Panc1 (cell line): ENCODE results near the gene RICTOR. TPM values are rescaled to one million over a fixed set of nuclear protein-coding genes. Genes with fewer than 3 reads are reported as not detected.

Experiments
- ATAC-seq: fragments of 200-7000 bp; cut with Tn5 transposase; 2 replicates; pipeline ENCODE4 v1.9.1; 2020; ENCODE audit warnings: mild to moderate bottlenecking, moderate library complexity
- BruUV-seq: library from RNA; stranded (reverse); fragments of 400-500 nt; replicated peaks from 2 replicates; lab custom pipeline; 2021; lab: Mats Ljungman, UMichigan
- CTCF ChIA-PET: fragments of 300-600 bp; sonication (Branson Sonifier 250); formaldehyde crosslinking; loops from one replicate; lab custom pipeline; 2022; ENCODE audit warnings: antibody characterized with exemption; lab: Charles Lee
- POLR2A ChIA-PET: fragments of 300-600 bp; sonication (Branson Sonifier 250); formaldehyde crosslinking; loops from one replicate; lab custom pipeline; 2022; ENCODE audit warnings: antibody characterized with exemption; lab: Charles Lee
- DNase-seq: peaks from one replicate; pipeline ENCODE4 v3.0.0-alpha.2; 2010; ENCODE audit warnings: low read depth, low spot score
- H3K27ac ChIP-seq: 2 replicates; pipeline ENCODE4 v1.5.1; 2011; ENCODE audit warnings: mild to moderate bottlenecking, low read length, inconsistent platforms
- H3K27me3 ChIP-seq: fragments of 200-500 bp; sonication (Bioruptor generic); 2 replicates; pipeline ENCODE4 v1.6.0; 2014; ENCODE audit warnings: low read length, inconsistent platforms; ENCODE audit not compliant: control insufficient read depth, insufficient read depth
- H3K36me3 ChIP-seq: fragments of 200-500 bp; sonication (Bioruptor generic); 2 replicates; pipeline ENCODE4 v1.5.1; 2014; ENCODE audit warnings: inconsistent platforms, mild to moderate bottlenecking, low read length, moderate library complexity; ENCODE audit not compliant: control insufficient read depth, insufficient read depth
- H3K4me1 ChIP-seq: 2 replicates; pipeline ENCODE4 v1.5.1; 2011; ENCODE audit warnings: inconsistent platforms, mild to moderate bottlenecking, low read length, moderate library complexity; ENCODE audit not compliant: control insufficient read depth, insufficient read depth
- H3K4me3 ChIP-seq, 2 experiments: 2 replicates each; pipeline ENCODE4 v1.5.1; 2011 to 2012; ENCODE audit warnings: low read depth in 2 of 2, low read length in 2 of 2, mild to moderate bottlenecking in 2 of 2, inconsistent platforms in 1 of 2, moderate library complexity in 1 of 2
- H3K9me3 ChIP-seq: fragments of 200-500 bp; sonication (Bioruptor generic); 2 replicates; pipeline ENCODE4 v1.5.1; 2014; ENCODE audit warnings: low read depth, mild to moderate bottlenecking, inconsistent platforms, low read length, moderate library complexity; ENCODE audit not compliant: control insufficient read depth, insufficient read depth
- CTCF ChIP-seq: fragments of 450-650 bp; IDR thresholded peaks from 2 replicates; pipeline ENCODE4 v1.5.1; 2017; ENCODE audit warnings: mild to moderate bottlenecking
- POLR2AphosphoS5 ChIP-seq: IDR thresholded peaks from 2 replicates; pipeline ENCODE4 v1.6.1; 2012; ENCODE audit warnings: mild to moderate bottlenecking, low read depth, low read length, moderate library complexity
- REST ChIP-seq, 2 experiments: IDR thresholded peaks; 2 replicates each; pipeline ENCODE4 v1.6.1; 2011 to 2012; ENCODE audit warnings: low read depth in 2 of 2, control low read depth in 1 of 2, low read length in 1 of 2, mild to moderate bottlenecking in 1 of 2, moderate library complexity in 1 of 2; ENCODE audit not compliant: insufficient read depth in 1 of 2
- SIN3A ChIP-seq: IDR thresholded peaks from 2 replicates; pipeline ENCODE4 v1.6.1; 2012; ENCODE audit warnings: low read depth, mild to moderate bottlenecking, low read length, moderate library complexity, borderline replicate concordance; ENCODE audit not compliant: insufficient read depth
- TCF7L2 ChIP-seq: IDR thresholded peaks from 2 replicates; pipeline ENCODE4 v1.6.1; 2011; ENCODE audit warnings: mild to moderate bottlenecking, low read depth, low read length, inconsistent platforms
- in situ Hi-C: cut with HindIII; loops from 2 replicates; pipeline ENCODE4 v1.10.0; 2016; ENCODE audit warnings: low sequenced_read_pairs, low pct_unique_long_range_greater_than_20kb
- intact Hi-C: fragments of 100-400 bp; cut with micrococcal nuclease; formaldehyde crosslinking; loops from one replicate; pipeline ENCODE4 v1.10.0; 2022; ENCODE audit not compliant: unreplicated experiment
- total RNA-seq: library from RNA; stranded (reverse); gene quantifications from one replicate; pipeline ENCODE4 v1.2.1, GENCODE V29; 2021; ENCODE audit not compliant: unreplicated experiment

The RICTOR gene
- total RNA-seq, 1 experiment from 2014 or later: 21.3 TPM

- H3K27me3 ChIP-seq: no peaks in the 10 kb centered on the region
- peaks cover 3% of the 10 kb centered on the region; the same call in 1 of the 2 replicates for H3K4me1 ChIP-seq
- no peak for DNase-seq
- intact Hi-C loops (no loop called here), in situ Hi-C loops (no loop called here)
- H3K36me3 ChIP-seq: no peaks in the 10 kb centered on the region
- H3K9me3 ChIP-seq: no peaks in the 10 kb centered on the region
- ChIA-PET CTCF (no interaction called here), POLR2A (no interaction called here)
- H3K27ac ChIP-seq: no peak overlapping the region
- H3K4me3 ChIP-seq: no peak overlapping the region
- no TSS peak for BruUV-seq
- no peak for ATAC-seq
- TF ChIP-seq REST (IDR thresholded peaks at IDR 0.05; ENCODE audit: insufficient read depth in 1 of 2, low read depth in 2 of 2, low read length in 1 of 2) (no peak), SIN3A (no peak), TCF7L2 (no peak), CTCF (no peak), POLR2AphosphoS5 (no peak)
Observed at GRCh38 chr5:39055027-39055767, 19.0 kb downstream of the RICTOR start.

- Histone ChIP-seq H3K27ac (no peak overlapping the region), H3K4me1 (peaks cover 3% of the 10 kb centered on the region; the same call in 1 of the 2 replicates), H3K4me3 (no peak overlapping the region), H3K36me3 (no peaks in the 10 kb centered on the region), H3K9me3 (no peaks in the 10 kb centered on the region), H3K27me3 (no peaks in the 10 kb centered on the region)
- ChIA-PET CTCF (no interaction called here), POLR2A (interaction anchor here (0.6 kb wide), 1 partner anchor 212 kb away, joined by 8 read pairs; no protein-coding TSS in a partner anchor)
- in situ Hi-C loops: no loop called here
- intact Hi-C loops: no loop called here
- DNase-seq (no peak), ATAC-seq (no peak)
- BruUV-seq: no TSS peak
- TF ChIP-seq SIN3A: no peak
- no peak for TF ChIP-seq CTCF
- no peak for TF ChIP-seq TCF7L2
- no peak for TF ChIP-seq POLR2AphosphoS5
- TF ChIP-seq REST (IDR thresholded peaks at IDR 0.05; ENCODE audit: insufficient read depth in 1 of 2, low read depth in 2 of 2, low read length in 1 of 2): no peak
Observed at GRCh38 chr5:39053189-39053588, 21.0 kb downstream of the RICTOR start.
